MG63 (cell line): ENCODE results near the gene PLK3. TPM values are rescaled to one million over a fixed set of nuclear protein-coding genes. Genes with fewer than 3 reads are reported as not detected.
"Not testable (repeated sequence)": the region's sequence is repeated elsewhere in the genome, so short reads cannot be mapped to it uniquely, and the experiment has no call there.

ENCODE experiments used
- DNase-seq: peaks from one replicate; pipeline ENCODE4 v3.0.0-alpha.2; 2020
- H3K27me3 ChIP-seq: fragments of 250-450 bp; sonication (Bioruptor Pico); 2 replicates; pipeline ENCODE4 v1.5.1; 2020; ENCODE audit warnings: mild to moderate bottlenecking, moderate library complexity
- H3K36me3 ChIP-seq: fragments of 250-450 bp; sonication (Bioruptor Pico); 2 replicates; pipeline ENCODE4 v1.5.1; 2020; ENCODE audit warnings: mild to moderate bottlenecking, moderate library complexity
- H3K4me3 ChIP-seq: fragments of 250-450 bp; sonication (Bioruptor Pico); 2 replicates; pipeline ENCODE4 v1.5.1; 2020; ENCODE audit warnings: mild to moderate bottlenecking, moderate library complexity
- H3K9me3 ChIP-seq: fragments of 250-450 bp; sonication (Bioruptor Pico); 2 replicates; pipeline ENCODE4 v1.5.1; 2020; ENCODE audit warnings: mild to moderate bottlenecking, moderate library complexity
- total RNA-seq: library from RNA; depleted of rRNA; stranded (reverse); fragments of >200 nt; shearing (Covaris generic); gene quantifications from 2 replicates; pipeline ENCODE4 v1.2.3, GENCODE V29; 2014; ENCODE audit warnings: low replicate concordance

PLK3 gene
- total RNA-seq, 1 experiment from 2014 or later, result 5.3 TPM

DNA sequence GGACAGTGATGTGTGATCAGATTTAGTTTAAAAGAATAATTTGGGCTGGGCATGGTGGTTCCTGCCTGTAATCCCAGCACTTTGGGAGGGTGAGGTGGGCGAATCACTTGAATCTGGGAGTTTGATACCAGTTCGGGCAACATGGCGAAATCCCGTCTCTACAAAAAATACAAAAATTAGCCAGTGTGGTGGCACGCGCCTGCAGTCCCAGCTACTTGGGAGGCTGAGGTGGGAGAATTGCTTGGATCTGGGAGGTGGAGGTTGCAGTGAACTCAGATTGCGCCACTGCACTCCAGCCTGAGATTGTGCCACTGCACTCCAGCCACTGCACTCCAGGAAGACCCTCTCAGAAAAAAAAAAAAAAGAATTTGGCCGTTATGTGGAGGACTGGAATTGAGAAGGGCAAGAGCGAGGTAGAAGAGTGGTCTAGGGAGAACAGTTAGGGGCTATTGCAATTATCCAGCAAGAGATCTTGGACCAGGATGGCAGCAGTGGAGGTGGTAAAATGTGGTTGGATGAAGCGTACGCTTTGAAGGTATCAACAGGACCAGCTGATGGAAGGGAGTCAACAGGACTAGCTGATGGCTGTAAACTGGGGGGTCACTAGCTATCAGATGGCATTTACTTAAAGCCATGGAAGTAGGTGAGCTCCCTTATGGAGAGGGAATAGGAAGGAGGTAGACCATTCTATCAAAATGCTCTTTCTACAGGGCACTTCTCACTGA is 17.8 kb downstream of the PLK3 start:
- H3K9me3 ChIP-seq, result no peaks in the 10 kb centered on the region
- no peak for DNase-seq
- H3K36me3 ChIP-seq, result no peaks in the 10 kb centered on the region
- no peak overlapping the region for H3K4me3 ChIP-seq
- no peaks in the 10 kb centered on the region for H3K27me3 ChIP-seq

DNA sequence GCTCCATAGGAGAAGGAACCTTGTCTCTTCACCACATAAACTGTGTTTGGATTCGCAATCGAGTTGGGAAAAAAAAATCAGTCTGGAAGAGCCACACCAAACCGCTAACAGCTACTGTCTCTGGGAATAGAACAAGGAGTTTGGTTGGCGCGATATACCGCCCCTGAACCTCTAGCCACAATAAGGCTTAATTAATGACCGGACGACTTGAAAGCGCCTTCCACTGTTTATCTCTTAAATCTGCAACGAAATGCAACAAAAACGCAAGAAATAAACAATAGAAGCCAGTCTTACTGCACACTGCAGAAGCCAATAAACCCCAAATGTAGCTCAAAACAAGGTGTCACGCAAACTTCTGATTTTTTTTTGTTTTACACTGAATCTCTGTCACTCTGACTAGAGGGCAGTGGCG is 19.0 kb downstream of the PLK3 start:
- no peaks in the 10 kb centered on the region for H3K27me3 ChIP-seq
- H3K9me3 ChIP-seq, result no peaks in the 10 kb centered on the region
- no peak for DNase-seq
- H3K36me3 ChIP-seq, result no peaks in the 10 kb centered on the region
- H3K4me3 ChIP-seq, result peak overlapping the region; percentile 37

DNA sequence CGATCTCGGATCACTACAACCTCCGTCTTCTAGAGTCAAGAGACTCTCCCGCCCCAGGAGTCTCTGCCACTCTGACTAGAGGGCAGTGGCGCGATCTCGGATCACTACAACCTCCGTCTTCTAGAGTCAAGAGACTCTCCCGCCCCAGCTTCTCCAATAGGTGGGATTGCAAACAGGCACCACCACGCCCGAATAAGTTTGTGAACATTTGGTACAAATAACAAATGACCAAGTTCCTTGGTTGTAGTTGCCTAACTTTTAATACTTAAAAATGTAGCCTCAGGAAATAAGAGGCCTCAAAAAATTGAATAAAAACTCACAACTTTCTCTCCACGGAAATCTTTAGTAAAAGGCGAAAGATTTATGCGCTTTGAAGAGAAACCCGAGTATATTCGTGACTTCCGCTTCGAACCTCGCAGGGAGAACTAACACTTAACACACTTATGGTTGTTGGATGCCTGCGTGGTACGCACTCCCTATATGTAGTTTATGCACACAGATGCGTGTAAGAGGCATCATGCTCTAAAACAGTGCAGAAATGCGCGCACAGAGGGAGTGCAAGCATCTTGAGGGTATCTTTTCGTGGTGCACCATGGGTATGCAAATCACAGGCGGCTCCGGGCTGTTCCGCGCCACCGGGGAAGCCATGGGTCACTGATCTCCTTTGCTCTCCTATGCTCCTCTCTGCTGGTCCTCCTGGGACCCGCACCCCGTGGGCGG is 19.6 kb downstream of the PLK3 start:
- Histone ChIP-seq H3K9me3 (no peaks in the 10 kb centered on the region), H3K4me3 (peak overlapping the region; percentile 37), H3K27me3 (no peaks in the 10 kb centered on the region), H3K36me3 (no peaks in the 10 kb centered on the region)
- peak; percentile 87 for DNase-seq

DNA sequence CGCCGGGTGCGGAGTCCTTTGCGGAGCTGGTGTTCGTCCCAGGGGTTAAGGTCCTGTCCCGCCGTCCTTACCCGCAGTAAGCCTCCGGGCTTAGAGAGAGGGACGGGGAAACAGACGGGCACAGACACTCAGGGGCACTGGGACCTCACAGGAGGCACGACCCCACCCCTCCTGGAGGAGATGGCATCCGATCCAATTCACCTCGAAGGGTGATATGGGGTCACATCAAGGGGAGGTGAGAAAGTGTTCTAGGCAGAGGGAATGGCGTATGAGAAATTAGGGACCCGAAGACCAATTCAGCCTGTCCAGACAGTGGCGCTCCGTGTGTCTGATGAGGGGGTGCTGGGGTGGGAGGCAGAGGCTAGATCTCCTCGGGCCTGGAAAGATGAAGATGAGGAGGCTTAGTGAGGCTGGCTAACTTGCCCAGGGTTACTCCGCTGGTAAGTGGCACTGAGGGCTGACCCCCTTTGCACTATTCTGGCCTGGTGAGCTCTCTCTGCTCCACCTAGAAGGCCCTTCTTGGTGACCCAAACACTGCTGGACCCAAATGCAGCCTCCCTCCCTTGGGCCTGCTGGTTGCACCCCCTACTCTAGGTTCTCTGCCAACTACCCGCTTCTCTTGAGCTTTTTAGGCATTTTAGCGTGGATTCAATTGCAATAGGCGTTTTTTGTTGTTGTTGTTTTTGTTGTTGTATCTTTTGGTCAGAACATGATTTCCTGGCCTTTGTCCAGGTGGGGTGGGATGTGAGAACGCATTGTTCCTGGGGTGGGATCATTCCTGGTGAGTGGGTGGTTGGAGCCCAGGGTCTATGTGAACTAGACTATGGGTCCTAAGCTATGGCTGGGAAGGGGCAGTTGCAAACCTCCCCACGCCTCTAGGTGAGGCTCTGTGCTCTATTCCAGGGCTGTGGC is 20.4 kb downstream of the PLK3 start:
- DNase-seq, result no peak
- Histone ChIP-seq H3K4me3 (peak overlapping the region; percentile 37), H3K9me3 (no peaks in the 10 kb centered on the region), H3K27me3 (no peaks in the 10 kb centered on the region), H3K36me3 (no peaks in the 10 kb centered on the region)

DNA sequence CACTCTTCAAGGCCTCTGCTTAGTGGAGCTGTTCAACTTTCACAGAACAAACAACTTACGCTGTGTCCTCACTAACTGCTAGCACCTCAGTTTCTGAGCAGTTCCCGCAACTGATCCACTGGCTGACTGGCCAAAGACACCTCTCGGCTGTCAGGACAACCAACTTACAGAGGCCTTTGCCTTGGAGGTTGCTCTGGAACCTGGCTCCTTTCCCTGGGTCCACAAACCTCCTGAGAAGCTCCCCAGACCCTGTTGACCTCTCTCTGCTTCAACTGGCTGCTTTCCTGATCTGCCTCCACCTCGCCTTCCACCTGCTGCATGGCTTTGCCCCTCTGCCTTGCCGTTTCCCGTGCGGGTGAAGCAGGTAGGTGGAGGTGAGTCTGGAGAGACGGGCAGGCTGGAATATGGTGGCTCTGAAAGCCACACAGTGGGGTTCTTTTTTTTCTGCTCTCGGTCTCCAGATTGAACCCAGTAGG is 21.1 kb downstream of the PLK3 start:
- Histone ChIP-seq H3K27me3 (no peaks in the 10 kb centered on the region), H3K9me3 (no peaks in the 10 kb centered on the region), H3K36me3 (no peaks in the 10 kb centered on the region), H3K4me3 (no peak overlapping the region)
- no peak for DNase-seq

DNA sequence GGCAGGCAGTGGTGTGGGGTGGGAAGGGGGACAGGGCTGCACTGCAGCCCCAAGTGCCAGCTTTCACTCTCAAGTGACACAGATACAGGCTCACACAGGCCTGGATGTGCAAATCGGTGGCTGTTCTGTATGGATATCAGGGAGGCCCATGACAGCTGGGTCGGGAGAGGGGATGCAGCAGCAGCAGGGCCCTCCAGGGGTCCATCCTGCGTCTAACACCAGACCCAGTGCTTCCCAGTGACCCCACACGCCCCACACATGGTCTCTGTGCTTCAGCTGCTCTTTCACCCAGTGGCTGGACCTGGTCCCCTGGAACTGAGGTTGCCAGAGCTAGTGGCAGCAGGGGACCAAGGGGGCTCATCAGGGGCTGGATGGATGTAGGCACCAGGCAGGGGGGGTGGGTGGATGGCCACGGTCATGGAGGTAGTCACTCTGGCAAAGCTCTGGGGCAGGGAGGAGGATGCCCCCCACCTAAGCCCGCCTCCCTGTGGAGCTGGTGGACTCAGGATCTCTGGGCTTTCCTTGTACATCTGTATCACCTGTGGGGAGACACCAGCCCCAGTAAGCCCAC is 22.0 kb downstream of the PLK3 start:
- Histone ChIP-seq H3K4me3 (no peak overlapping the region), H3K27me3 (no peaks in the 10 kb centered on the region), H3K9me3 (no peaks in the 10 kb centered on the region), H3K36me3 (no peaks in the 10 kb centered on the region)
- no peak for DNase-seq

DNA sequence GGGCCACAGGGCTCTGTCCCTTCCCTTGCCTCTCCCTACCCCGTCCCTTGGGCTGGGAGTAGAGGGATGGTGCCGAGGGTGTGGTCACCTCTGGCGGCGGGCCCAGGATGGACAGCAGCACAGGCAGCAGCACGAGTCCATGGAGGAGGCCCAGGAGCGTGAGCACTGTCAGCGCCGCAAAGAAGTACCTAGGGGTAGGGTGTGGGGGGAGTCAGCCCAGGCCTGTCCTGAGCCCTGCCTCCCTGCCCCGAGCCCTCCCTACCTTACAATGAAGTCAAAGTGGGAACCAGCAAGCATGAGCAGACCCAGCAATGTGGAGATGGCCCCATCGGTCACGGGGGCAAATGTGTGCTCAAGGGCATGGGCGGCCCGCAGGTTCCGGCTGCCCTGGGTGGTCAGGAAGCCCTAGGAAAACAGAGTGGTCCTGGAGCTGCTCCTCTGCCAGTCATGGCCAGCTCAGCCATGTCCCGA is 22.8 kb downstream of the PLK3 start:
- Histone ChIP-seq H3K9me3 (no peaks in the 10 kb centered on the region), H3K4me3 (no peak overlapping the region), H3K36me3 (no peaks in the 10 kb centered on the region), H3K27me3 (no peaks in the 10 kb centered on the region)
- no peak for DNase-seq

DNA sequence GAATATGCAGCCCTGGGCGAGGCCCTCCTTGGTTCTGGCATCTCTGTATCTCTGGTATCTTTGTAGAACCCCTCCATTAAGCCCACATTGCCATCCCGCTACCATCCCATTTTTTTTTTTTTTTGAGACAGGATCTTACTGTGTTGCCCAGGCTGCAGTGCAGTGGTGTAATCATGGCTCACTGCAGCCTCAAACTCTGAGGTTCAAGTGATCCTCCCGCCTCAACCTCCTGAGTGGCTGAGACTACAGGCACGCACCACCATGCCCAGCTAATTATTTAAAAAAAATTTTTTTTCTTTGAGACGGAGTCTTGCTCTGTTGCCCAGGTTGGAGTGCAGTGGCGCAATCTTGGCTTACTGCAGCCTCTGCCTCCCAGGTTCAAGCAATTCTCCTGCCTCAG is 24.2 kb downstream of the PLK3 start:
- H3K9me3 ChIP-seq, H3K4me3 ChIP-seq, DNase-seq, H3K27me3 ChIP-seq, H3K36me3 ChIP-seq: not testable (repeated sequence)

DNA sequence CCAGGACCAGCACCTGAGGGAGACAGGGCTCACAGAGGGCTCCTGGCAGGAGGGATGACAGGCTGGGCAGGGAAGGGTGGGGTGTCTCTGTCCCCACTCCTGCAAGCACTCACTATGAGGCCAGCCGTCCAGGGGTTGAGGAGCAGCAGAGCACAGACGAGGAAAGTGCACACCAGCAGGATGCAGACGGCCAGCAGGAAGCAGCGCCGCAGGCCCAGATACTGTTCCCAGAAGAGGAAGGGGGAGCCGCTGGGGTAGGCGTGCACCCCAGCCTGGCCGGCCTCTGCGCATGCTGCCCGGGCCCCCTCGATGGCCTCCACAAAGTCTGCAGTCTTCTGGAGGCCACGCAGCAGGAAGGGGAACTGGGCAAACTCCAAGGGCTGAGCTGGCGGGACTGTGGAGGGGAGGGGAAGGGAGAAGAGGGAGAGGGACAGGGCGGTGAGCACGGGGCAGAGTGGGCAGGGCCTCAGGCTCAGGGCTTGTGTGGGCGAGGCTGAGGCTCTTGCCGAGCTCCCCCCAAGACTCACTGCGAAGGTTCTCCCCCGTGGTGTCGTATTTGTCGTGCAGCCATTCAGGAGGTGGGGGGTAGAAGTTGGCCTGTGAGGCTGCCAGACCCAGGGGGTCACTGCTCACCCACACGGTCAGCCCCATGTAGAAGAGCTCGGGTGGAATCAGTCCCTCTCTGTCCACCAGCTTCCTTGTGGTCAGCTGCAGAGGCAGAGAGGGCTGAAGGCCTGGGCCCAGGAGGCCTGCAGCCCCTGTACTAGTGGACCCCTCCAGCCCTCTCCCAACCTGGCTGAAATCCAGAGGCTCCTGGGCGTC is 26.4 kb downstream of the PLK3 start:
- H3K27me3 ChIP-seq, result no peaks in the 10 kb centered on the region
- no peak overlapping the region for H3K4me3 ChIP-seq
- H3K9me3 ChIP-seq, result no peaks in the 10 kb centered on the region
- H3K36me3 ChIP-seq, result no peaks in the 10 kb centered on the region
- no peak for DNase-seq

DNA sequence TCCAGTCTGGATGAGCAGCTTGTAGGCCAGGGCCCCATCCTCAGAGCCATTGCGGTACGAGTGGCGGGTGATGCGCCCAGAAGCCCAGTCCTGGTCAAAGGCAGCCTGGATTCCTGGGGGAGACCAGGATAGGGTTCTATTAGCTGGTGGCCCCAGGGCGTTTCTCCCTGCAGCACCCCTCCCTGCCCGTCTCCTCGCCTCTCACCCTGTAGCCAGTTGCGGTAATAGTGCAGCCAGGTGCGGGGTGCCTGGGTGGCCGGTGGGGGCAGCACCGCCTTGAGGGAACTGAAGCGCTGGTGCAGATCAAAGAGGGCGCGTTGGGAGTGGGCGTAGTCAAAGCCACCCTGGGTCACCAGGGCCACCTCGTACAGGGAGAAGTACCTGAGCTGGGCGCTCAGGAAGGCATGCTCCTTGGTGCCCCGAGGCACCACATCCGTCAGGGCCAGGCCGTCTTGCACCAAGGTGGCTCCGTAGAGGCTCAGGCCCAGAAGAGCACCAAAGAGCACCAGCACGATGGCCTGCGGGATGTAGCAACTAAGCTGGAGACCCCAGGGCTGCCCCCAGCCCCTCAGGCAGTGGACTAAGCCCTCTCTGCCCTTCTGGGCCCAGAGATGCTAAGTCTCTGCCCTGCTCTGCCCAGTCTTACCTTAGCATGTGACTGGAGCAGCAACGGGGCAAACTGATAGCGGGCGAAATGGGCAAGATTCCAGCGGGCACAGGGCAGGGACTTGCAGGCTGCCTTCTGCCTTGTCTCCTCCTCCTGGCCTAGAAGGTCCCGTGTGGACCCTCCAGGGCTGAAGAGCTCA is 27.2 kb downstream of the PLK3 start:
- no peak overlapping the region for H3K4me3 ChIP-seq
- DNase-seq, result no peak
- H3K27me3 ChIP-seq, result no peaks in the 10 kb centered on the region
- no peaks in the 10 kb centered on the region for H3K9me3 ChIP-seq
- H3K36me3 ChIP-seq, result no peaks in the 10 kb centered on the region

DNA sequence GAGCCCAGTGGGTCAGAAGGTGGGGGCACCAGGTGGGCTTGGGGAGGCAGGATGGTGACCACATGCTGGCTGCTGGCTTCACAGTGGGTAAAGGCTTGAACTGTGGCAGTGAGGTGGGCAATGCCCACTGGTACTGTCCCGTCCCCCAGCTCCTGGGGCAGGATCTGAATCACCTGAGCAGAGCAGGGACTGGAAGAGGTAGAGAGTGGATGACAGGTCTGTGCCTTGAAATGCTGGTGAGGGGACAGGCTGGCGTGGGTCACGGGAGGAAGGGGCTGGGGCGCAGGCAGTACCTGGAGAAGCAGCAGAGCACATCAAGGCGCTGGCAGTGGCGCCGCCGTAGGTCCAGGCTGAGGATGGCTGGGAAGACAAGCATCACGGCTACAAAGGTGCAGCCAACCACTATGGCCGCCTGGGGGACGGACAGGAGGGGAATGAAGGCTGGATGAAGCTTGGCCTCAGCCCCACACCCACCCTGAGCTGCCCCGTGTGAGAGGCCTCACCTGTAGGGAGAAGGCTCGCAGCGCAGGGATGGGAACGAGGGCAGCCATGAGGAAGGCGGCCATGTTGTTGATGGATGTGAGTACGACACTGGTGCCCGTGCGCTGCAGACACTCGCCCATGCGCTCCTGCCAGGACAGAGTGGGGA is 27.9 kb downstream of the PLK3 start:
- Histone ChIP-seq H3K9me3 (no peaks in the 10 kb centered on the region), H3K4me3 (no peak overlapping the region), H3K27me3 (no peaks in the 10 kb centered on the region), H3K36me3 (no peaks in the 10 kb centered on the region)
- DNase-seq, result no peak

DNA sequence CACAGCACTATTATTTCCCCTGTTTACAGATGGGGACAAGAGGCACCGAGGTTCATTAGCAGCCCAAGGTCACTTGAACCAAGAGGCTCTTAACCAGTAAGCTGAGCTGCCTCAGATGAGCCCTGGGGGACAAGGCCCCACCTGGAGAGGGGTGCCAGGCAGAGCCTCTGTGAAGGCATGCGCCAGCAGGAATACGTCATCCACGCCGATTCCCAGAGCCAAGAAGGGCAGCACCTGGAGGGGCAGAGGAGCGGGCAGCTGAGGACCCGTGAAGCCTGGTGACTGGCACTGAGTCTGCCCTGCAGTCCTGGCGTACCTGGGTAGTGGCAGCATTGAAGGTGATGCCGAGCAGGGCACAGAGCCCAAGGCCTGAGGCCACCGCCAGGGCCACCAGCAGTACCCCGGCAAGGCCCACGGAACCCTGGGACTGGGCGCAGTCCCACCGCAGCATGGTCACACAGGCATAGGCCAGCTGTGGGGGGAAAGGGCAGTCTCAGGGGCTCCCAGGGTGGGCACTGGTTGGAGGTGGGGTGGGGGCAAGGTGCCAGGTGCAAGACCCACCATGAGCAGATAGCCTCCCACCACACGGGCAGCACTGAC is 28.8 kb downstream of the PLK3 start:
- Histone ChIP-seq H3K4me3 (no peak overlapping the region), H3K27me3 (no peaks in the 10 kb centered on the region), H3K9me3 (no peaks in the 10 kb centered on the region), H3K36me3 (no peaks in the 10 kb centered on the region)
- DNase-seq, result no peak

DNA sequence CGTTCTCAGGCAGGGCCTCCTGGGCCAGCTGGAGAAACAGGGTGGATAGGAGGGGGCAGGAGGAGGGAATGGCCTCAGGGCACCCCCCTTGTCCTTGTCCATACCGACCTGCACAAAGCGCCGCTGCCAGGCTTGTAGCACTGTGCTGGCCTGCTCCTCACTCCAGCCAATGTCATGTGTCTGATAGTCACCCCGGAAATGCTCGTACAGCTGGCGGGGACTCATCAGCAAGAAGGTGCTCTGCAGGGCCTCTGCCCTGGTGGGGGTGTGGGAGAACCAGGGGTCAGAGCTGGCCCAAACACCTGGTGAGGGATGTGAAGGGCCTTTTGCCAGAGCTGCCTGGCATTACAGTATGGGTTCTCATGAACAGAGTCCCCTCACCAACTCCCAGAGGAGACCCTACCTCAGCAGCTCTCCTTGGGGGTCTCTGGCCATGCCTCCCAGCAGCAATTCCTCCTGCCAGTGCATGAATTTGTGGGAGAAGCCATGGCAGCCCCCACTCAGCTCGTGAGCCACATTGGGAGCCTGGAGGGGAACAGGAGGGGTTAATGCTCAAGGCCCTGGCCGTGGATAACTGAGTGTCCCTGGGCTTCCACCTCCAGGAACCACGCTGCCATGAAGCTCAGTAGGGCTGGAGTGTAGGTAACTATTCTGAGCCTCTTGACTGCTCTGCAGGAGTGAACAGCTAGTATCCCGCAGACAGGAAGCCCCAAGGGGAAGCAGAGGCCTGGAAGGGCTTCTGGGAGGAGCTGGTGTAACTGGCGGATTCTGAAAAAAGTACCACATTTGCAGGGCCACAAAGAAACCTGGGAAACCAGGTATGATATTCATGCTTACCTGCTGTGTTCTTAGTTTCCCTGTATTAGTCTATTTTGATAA is 29.6 kb downstream of the PLK3 start:
- Histone ChIP-seq H3K36me3 (no peaks in the 10 kb centered on the region), H3K27me3 (no peaks in the 10 kb centered on the region), H3K4me3 (no peak overlapping the region), H3K9me3 (no peaks in the 10 kb centered on the region)
- no peak for DNase-seq

DNA sequence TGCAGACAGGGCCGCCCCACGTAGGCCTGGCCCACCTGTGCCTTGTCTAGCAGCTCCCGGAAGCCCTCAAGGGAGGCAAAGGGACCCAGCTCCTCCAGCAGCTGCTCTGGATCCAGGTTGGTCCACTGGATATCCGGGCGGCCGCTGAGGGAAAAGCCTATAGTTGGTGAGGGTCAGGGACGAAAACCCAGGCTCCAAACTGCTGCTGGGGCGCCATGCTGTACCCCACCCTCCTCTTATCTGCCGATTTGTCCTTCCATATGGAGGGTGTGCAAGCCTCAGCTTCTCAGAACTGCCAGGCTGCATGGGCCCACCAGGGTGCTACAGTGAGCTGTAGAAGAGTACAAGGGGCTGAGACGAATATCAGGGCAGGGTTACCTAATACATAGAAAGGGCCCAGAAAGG is 30.7 kb downstream of the PLK3 start:
- H3K4me3 ChIP-seq, result no peak overlapping the region
- no peak for DNase-seq
- no peaks in the 10 kb centered on the region for H3K27me3 ChIP-seq
- no peaks in the 10 kb centered on the region for H3K9me3 ChIP-seq
- no peaks in the 10 kb centered on the region for H3K36me3 ChIP-seq
